MM.1S (cell line): ENCODE results near the gene RAPGEF2.

Experiments
- EZH2 ChIP-seq: fragments of 300-600 bp; sonication (generic); optimal IDR thresholded peaks from 2 replicates; pipeline ENCODE3; 2017; ENCODE audit warnings: low read depth, mild to moderate bottlenecking, antibody characterized with exemption, low read length, mixed read lengths
- EZH2phosphoT487 ChIP-seq: fragments of 300-600 bp; sonication (generic); IDR thresholded peaks from 2 replicates; pipeline ENCODE4 v1.6.1; 2018; ENCODE audit warnings: antibody characterized with exemption, low read length
- TF ChIP-seq, protein P1 (sequence below): fragments of 300-600 bp; sonication (generic); IDR thresholded peaks from 2 replicates; pipeline ENCODE4 v1.5.1; 2016; ENCODE audit warnings: antibody characterized with exemption, low read length, mixed read lengths

DNA sequence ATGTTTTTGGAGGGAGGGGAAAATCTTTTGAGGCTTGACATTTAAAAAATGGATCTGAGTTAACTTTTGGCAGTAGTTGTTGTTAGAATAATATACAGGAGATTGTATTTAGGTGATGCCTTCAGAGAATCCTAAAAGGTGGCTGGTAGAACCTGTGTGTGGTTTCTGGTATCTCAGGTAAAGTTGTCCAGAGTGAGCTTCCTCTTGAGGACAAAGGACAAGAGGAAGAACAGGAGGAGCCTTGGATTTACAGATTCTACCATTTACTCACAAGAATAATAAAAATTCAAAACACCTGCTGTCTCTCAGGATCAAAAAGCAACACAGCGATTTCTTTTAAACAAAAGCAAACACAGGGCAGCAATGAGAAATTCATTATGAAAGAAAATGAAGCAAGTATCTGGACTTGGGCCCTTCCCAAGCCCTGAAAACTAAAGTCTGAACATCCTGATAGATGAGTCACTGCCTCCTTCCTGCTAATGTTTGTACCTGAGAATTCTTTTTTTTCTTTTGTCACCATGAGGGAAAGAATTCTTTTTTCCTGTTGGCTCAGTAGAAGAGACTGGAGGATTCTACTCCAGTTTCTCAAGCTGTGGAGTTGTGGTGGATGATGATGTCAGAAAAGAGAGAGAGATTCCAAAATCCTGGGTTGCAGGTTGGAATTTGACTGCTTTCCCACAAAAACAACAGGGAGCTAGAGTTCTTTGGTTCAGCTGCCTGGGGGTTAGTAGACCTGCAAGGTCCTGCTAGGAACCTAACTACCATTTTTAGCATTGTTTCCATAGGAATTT lies 31.5 kb upstream of the RAPGEF2 start:
- TF ChIP-seq, protein P1, sequence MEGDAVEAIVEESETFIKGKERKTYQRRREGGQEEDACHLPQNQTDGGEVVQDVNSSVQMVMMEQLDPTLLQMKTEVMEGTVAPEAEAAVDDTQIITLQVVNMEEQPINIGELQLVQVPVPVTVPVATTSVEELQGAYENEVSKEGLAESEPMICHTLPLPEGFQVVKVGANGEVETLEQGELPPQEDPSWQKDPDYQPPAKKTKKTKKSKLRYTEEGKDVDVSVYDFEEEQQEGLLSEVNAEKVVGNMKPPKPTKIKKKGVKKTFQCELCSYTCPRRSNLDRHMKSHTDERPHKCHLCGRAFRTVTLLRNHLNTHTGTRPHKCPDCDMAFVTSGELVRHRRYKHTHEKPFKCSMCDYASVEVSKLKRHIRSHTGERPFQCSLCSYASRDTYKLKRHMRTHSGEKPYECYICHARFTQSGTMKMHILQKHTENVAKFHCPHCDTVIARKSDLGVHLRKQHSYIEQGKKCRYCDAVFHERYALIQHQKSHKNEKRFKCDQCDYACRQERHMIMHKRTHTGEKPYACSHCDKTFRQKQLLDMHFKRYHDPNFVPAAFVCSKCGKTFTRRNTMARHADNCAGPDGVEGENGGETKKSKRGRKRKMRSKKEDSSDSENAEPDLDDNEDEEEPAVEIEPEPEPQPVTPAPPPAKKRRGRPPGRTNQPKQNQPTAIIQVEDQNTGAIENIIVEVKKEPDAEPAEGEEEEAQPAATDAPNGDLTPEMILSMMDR = no peak
- TF ChIP-seq EZH2phosphoT487 (no peak), EZH2 (no peak)
